GM21825 (cell line): Measurements from ENCODE around the gene ADAM15.

Experiments used
- ATAC-seq: cut with Tn5 transposase; IDR thresholded peaks from one replicate; pipeline ENCODE4 v1.9.1; 2021; ENCODE audit warnings: mild to moderate bottlenecking, moderate library complexity; ENCODE audit not compliant: unreplicated experiment

The ADAM15 gene

GRCh38 chr1:155084722-155085503, 33.8 kb downstream of the ADAM15 start:
- ATAC-seq: peak; percentile 67

DNA sequence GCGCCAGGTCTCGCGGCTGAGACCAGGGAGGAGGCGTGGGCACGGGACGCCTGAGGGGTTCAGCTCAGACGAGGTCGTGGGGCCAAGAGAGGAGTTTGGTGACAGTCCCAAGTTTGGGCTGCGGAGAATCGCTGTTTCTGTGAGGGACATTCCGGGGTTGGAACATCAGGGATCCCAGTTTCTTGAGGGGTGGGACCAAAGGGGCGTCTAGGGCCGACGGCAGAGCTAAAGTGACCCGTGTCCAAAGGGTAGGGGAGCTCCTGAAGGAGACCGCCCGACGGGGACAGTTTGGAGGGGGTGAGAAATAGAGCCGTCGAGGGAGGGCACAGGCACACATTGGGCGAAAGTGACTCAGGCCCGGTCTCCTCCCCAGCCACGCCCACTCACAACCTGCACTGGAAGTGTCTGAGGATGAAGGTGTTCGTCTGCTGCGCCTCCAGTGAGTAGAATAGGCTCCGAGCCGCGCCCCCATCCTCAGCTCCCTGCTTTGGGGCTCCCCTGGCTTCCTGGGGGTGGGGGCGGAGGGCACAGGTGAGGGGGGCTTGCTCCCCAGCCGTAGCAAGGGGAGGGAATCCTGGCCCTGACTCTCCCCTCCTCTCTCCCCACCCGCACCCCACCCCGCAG, 34.5 kb downstream of the ADAM15 start:
- no peak for ATAC-seq

DNA sequence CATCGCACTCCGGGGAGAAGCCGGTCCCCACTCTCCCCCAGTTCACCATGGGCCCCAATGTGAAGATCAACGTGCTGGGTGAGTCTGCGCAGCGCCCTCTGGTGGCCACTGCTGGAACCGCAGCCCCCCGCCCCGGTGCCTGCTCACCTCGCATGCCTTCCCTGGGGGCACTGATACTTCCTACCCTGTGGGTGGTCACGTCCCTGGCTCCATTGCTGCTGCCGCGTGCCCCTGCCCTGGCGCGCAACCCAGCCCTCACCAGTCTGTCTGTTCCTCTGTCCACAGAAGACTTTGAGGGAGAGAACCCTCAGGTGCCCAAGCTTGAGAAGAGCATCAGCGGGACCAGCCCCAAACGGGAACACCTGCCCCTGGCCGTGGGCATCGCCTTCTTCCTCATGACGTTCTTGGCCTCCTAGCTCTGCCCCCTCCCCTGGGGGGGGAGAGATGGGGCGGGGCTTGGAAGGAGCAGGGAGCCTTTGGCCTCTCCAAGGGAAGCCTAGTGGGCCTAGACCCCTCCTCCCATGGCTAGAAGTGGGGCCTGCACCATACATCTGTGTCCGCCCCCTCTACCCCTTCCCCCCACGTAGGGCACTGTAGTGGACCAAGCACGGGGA, 35.1 kb downstream of the ADAM15 start:
- ATAC-seq: no peak

GRCh38 chr1:155086856-155087535, 35.9 kb downstream of the ADAM15 start:
- ATAC-seq: no peak

- no peak for ATAC-seq
Observed at GRCh38 chr1:155091071-155092051, 40.2 kb downstream of the ADAM15 start.

DNA sequence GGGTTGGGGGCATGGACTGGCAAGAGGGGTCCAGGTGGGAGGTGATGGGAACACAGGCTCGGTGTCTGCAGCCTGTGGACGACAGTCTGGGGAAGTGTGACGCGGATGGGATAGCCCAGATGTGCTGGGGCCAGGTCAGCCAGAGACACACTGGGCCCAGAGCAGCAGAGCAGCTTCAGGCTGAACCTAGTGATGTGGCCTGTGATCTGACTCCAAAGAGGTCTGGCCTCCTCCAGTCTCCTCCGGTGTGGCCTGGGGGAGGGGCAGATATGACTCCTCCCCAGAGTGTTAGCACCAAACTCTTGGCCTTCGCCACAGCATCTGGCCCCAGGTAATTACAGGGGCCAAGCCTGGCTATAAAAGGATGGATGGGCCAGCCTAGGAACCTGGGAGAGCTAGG, 41.0 kb downstream of the ADAM15 start:
- ATAC-seq: no peak

DNA sequence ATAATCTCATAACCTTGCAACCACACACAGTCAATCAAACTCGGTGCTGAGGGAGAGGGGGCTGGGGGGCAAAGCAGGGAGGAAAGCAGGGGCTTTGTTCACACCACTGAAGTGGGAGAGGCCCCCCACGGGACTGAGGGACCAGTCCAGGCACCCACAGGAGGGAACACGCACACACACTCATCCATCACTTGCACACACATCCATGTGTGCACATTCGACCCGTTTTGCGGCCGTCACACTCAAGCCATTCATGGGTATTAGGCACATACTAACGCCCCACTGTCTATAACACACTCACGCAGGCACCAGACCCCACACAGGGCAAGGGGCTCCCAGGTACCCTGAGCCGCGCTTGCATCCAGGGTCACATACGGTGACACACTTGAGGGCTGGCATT, 41.5 kb downstream of the ADAM15 start:
- no peak for ATAC-seq

DNA sequence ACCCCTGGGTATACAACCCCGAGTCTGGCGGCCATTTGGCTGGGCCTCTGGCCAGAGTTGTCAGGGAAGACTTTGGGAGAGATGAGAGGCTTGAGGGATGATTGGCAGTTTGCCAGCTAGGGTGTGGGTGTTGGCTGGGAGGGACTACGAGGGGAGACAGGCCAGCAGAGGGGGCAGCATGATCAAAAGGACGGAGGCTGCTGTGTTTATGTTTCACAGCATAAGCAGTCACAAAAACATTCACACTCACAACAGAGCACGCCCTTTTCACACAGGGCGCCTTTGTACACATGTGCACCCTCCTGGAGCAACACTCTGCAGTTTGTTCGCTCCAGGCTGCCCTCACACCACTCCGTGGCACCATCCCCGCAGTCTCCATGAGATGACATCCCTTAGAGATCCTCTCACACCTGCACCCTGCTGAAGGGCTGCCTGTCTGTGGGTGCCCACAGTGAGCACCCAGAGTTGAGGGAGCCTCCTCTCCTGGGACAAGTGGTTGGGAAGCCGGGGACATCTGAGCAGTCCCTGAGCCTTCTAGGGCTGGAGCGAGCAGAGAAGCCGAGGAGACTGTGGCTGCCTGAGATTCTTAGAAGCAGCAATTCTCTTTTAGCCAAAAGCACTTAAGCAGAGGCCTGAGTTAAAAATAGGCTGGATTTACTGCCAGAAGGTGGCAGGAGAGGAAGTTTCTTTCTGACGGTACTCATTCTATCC, 43.0 kb downstream of the ADAM15 start:
- ATAC-seq: no peak

DNA sequence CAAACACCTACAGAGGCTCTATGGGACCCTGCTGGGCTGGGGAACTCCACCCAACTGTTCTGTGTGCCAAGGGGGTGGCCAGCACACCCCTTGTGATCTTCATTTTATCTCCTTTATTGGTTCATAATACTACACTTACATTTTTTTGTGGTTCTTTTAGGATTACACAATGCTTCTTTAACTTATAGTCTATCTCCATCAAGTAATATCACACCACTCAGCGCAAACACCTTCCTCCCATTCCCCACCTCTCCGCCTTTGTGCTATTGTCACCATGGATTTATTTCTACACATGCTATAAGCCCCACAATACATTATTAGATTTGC, 43.5 kb downstream of the ADAM15 start:
- no peak for ATAC-seq

DNA sequence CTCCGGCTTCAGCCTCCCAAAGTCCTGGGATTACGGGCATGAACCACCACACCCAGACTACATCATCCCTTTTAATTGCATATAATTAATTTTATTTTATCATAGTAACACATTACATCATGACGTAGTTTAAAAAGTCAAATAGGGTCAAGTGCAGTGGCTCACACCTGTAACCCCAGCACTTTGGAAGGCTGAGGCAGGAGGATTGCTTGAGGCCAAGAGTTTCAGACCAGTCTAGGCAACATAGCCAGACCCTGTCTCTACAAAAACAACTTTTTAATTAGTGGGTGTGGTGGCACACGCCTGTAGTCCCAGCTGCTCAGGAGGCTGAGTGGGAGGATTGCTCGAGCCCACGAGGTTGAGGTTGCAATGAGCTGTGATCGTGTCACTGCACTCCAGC, 48.2 kb downstream of the ADAM15 start:
- ATAC-seq: no peak

- ATAC-seq: no peak
Observed at GRCh38 chr1:155103325-155103724, 52.2 kb downstream of the ADAM15 start.

GRCh38 chr1:155104605-155105534, 53.8 kb downstream of the ADAM15 start:
- ATAC-seq: no peak

GRCh38 chr1:155105604-155106011, 54.5 kb downstream of the ADAM15 start:
- ATAC-seq: no peak

- ATAC-seq: no peak
Observed at GRCh38 chr1:155106862-155107261, 55.7 kb downstream of the ADAM15 start.

- no peak for ATAC-seq
Observed at GRCh38 chr1:155107309-155108264, 56.5 kb downstream of the ADAM15 start.

DNA sequence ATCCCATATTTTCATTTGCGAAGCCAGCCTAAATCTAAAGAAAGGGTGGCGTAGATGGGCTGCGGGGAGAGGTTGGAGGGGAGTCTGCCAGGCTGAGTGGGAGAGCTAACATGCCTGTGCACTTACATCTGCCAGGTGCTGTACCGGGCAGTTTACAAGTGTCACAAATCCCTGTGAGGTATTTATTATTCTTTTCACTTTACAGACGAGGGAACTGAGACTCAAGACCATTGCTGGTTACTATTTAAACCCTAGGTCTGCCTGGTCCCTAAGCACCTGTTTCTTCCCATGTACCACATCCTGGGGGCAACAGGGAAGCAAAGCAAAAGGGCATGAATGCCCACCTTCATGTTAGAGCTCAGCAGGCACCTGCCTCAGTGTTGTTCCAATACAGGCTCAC, 57.2 kb downstream of the ADAM15 start:
- ATAC-seq: no peak

DNA sequence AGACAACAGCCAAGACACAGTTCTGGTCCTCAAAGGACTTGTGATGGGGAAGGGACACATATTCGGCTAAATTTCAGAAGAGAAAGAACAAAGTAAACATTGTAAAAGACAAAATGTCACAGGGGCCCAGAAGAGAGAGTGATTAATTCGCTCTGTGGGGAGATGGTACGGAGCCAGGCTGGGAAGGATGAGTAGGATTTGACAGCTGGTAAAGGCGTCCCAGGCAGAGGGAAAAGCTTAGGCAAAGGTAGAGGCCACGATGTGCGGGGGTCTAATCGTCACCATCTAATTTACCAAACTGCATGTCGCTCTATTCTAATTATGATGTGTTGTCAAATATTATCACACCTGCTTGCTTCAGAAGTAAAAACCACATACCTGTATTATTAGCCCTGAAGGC, 59.3 kb downstream of the ADAM15 start:
- no peak for ATAC-seq

- ATAC-seq: no peak
Observed at GRCh38 chr1:155110826-155111225, 59.7 kb downstream of the ADAM15 start.
